ENCODE results near the gene AAGAB.

AAGAB gene

GRCh38 chr15:67184208-67184925 lies 70.1 kb downstream of the AAGAB start:
- TF ChIP-seq ZFX (IDR thresholded peaks at IDR 0.05): no peak
- no peak for TF ChIP-seq CTCF (conservative IDR thresholded peaks at IDR 0.05)
- H3K27ac ChIP-seq: no peak overlapping the region

- TF ChIP-seq CTCF (conservative IDR thresholded peaks at IDR 0.05) (no peak), ZFX (IDR thresholded peaks at IDR 0.05) (no peak)
- H3K27ac ChIP-seq: no peak overlapping the region
Measured at GRCh38 chr15:67183443-67184169, 70.9 kb downstream of the AAGAB start.

- H3K27ac ChIP-seq: no peak overlapping the region
- TF ChIP-seq ZFX (IDR thresholded peaks at IDR 0.05) (no peak), CTCF (conservative IDR thresholded peaks at IDR 0.05) (no peak)
Measured at GRCh38 chr15:67181221-67181639, 73.2 kb downstream of the AAGAB start.

- H3K27ac ChIP-seq: no peak overlapping the region
- TF ChIP-seq CTCF (conservative IDR thresholded peaks at IDR 0.05) (no peak), ZFX (IDR thresholded peaks at IDR 0.05) (no peak)
Measured at GRCh38 chr15:67180514-67181191, 73.8 kb downstream of the AAGAB start.

GRCh38 chr15:67180035-67180434 lies 74.4 kb downstream of the AAGAB start:
- no peak overlapping the region for H3K27ac ChIP-seq

GRCh38 chr15:67179411-67179995 lies 75.0 kb downstream of the AAGAB start:
- TF ChIP-seq ZFX (IDR thresholded peaks at IDR 0.05) (no peak), CTCF (conservative IDR thresholded peaks at IDR 0.05) (no peak)
- H3K27ac ChIP-seq: no peak overlapping the region

More at GRCh38 chr15:67180035-67180434, 74.4 kb downstream of the AAGAB start:
- TF ChIP-seq CTCF (conservative IDR thresholded peaks at IDR 0.05): no peak
- TF ChIP-seq ZFX (IDR thresholded peaks at IDR 0.05): no peak

All from C4-2B (cell line).